ENCODE measurements around the gene LIMK1.

GRCh38 chr7:74068378-74069085 lies 15.1 kb upstream of the LIMK1 start:
- TF ChIP-seq CEBPB (IDR thresholded peaks at IDR 0.05) = no peak
- no peak for TF ChIP-seq NPAS2 (CRISPR knock-in tag; IDR thresholded peaks at IDR 0.05; ENCODE audit: borderline replicate concordance)
- TF ChIP-seq CHD2 (IDR thresholded peaks at IDR 0.05; ENCODE audit: low read length, partially characterized antibody) = no peak
- TF ChIP-seq CTCF (IDR thresholded peaks at IDR 0.05) = no peak
- TF ChIP-seq ZFP36 (IDR thresholded peaks at IDR 0.05; ENCODE audit: borderline replicate concordance, partially characterized antibody) = no peak
- no peak for TF ChIP-seq JUN (IDR thresholded peaks at IDR 0.05)
- TF ChIP-seq RNF2 (IDR thresholded peaks at IDR 0.05; ENCODE audit: borderline replicate concordance, low read depth) = no peak
- no peak for TF ChIP-seq CHD4 (IDR thresholded peaks at IDR 0.05; ENCODE audit: borderline replicate concordance)
- no peak for TF ChIP-seq POLR2AphosphoS2 (conservative IDR thresholded peaks at IDR 0.05; ENCODE audit: low read length)
